CD4-positive, alpha-beta T cell treated with Interleukin-6 at 100 ng/mL for 8 hours (primary cell): ENCODE data around the gene CLRN1.

Experiments
- DNase-seq: peaks from one replicate; pipeline ENCODE4 v3.0.0-alpha.2; 2020; ENCODE audit warnings: mixed read lengths, low spot score

CLRN1 gene

DNA sequence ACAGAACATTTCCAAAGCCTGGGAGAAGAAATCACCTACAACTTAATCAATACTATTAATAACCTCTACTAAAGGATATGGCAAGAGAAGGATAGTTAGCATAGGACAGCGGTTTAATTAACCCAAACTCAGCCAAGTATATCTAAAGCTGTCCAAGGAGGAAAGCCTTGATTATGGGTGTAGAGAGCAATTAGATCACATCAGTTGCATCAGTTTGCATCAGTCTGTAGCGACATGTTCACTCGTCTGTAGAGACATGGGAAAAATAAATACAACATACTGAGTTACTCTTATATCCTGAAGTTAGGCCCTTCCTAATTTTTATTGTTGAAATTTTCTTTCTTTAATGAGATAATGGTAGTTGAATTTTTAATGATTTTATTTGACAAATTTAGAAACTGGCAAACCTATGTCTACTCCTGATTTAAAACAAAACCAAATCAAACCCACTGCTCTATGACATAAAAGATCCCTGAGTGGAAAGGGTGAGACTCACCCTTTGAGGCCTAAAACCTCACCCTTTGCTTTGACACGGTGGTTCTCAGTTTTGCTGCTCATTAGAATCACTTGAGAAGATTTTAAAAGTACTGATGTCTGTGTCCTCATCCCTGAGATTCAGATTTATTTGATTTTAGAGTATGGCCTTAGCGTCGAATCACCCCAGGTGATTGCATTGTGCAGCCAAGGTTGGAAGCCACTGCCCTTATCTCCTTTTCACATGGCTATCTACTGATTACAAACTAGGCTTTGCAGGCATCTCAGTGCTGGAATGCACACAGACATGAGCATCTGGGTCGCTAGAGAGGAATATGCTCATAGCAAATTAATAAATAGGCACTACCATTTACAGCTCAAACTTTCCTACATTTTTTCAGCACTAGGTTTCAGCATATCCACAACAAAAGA lies 2.8 kb upstream of the CLRN1 start:
- no peak for DNase-seq

DNA sequence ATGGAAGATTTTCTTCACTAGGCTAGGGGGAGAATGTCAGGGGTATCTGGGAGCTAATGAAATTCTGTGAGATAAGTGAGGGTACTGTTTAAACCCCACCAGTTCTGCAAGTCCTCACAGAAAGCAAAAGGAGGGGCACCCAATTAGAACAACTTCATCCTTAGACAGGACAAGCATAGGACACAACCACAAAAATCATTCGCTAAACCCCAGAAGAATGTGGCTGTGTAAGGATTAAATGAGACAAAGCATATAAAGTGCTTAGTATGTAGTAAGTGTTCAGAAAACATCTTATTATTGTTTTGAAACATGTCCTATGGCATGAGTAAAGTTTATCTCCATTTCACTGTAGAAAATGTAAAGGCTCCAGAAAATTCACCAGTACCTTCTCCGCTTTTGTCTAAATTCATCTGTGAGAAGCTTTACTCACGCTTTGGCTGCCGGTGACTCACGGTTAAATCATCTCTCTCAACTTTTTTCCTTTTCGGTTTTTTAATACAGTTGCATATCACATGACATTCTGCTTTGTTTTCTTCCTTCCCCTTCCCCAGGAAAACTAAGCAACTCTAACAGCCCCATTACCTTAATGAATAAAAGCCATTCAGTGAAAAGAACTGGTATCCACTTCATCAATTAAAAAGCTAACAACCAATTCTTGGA lies 1.7 kb downstream of the CLRN1 start:
- DNase-seq: no peak

GRCh38 chr3:150968341-150969035 lies 4.0 kb downstream of the CLRN1 start:
- no peak for DNase-seq

- no peak for DNase-seq
These were observed 7.1 kb downstream of the CLRN1 start for GRCh38 chr3:150965436-150965835.

DNA sequence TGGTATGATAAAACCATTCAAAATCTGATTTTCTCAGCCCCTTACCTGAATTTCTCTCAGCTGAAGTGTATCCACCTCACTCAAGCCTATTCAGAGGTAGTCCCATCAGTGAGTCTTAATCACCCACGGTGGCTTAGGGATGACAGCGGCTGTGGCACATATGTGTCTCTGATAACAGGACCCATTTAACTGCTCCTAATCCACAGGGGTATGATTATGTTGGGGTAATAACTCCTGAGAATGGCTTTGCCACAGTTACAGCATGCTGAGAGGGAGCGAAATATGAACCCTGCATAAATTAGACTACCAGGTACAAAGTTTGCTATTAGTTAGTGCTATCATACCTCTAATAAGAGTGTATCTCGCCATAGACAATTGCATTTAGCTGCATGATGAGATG lies 10.6 kb downstream of the CLRN1 start:
- no peak for DNase-seq

DNA sequence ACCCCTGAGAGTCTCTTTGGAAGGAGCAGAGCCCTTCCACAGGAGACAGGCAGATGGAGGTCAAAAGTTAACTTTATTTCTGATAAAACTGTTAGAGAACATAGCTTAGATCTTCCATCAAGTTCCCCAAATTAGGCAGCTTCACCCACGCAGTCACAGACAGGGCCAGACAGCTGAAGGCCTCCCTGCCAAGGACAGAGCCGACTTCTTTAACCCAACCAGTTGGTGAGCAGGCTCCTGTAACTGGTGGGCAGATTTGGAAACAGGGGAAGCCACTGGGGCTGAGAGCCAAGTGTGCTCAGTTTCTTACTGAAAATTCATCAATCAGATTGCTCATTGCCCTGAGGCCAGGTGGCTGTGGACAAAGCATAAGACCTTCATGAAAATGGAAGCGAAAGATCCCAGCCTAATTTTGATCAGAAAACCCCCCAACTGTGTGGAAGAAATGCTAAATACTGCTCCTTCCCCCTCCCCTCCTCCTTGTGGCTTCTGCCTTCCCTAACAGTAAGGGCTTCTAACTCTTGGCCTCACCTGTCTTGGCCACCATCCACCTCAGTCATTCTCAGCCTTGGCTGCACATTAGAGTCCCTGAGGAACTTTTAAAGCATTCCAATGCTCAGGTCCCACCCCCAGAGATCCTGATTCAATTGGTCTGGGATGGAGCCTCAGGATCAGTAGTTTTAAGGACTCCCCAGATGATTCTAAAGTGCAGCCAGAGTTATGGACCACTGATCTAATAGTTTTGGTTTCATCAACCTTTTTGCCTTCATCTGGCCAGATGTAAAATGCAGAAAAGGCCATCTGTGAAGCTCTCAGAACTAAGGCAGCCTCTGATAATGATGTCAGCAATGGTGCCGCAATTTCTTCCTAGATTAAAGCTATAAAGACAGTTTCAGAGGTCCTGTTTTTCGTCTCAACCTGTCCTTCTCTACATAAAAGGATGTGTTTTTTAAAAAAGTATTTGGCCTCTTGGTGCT lies 11.5 kb downstream of the CLRN1 start:
- DNase-seq: no peak

- DNase-seq: no peak
These were observed 13.8 kb downstream of the CLRN1 start for GRCh38 chr3:150958683-150959082.

DNA sequence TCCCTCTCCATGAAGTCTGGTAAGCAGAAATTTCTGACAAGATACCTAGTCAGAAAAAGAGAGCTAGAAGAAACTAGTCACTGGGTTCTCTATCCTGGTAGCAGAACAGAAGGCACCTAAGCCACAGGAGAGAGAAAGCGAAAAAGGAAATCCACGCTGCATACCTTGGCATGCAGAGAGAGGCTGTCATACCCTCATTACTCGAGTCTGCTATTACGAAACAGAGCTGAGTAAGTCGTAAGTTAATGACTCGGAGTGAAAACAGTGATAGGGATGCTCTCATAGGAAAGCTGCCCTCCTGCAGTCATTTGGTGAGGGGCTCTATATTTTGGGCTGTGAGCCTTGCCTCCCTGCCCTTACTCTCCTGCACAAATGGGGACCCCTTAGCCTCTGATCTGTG lies 16.2 kb downstream of the CLRN1 start:
- no peak for DNase-seq

DNA sequence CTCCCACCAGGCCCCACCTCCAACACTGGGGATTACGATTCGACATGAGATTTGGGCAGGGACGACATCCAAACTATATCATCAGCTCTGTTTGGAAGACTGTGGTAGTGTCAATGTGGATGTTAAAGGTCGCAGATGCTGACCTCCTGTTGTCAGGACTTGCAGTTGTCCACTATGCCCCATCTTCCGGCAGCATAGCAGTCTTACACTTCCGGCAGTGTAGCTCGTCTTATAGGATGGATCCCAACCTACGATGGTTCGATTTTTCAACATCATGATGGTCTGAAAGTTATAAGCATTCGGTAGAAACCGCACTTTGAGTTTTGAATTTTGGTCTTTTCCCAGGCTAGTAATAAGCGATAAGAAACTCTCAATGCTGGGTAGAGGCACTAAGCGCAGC lies 20.6 kb downstream of the CLRN1 start:
- no peak for DNase-seq

DNA sequence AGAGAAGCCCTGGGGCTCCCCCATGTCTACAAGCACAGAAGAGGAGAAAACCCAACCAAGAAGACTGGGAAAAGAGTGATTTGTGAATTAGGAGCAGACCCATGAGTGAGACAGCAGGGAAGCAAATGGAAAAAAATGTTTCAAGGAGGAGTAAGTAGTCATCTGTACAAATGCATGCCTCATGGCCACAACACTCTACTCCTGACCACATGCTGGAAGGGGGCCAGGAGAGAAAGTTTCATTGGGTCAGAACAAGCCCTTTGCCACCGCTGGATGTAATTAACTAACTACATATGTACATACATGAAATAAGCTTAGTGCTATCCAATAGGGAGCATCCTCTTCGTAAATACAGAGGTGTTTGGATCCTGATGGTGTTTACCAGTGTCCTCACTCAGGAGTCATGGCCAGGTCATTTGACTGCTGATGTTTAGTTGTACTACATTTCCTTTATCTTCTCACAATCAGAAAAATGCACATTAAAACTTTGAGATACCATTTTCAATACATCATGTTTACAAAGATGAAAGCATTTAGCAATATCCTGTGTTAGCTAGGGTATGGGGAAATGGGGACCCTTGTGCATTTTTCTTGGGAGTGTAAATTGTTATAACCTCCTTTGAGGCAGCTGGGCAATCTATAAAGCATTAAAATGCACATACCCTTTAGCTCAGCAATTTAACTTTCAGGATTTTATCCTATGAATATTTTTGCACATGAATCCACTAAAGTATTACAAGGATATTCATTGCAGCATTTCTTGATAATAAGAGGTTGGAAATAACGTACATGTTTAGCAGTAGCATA lies 27.1 kb downstream of the CLRN1 start:
- no peak for DNase-seq

DNA sequence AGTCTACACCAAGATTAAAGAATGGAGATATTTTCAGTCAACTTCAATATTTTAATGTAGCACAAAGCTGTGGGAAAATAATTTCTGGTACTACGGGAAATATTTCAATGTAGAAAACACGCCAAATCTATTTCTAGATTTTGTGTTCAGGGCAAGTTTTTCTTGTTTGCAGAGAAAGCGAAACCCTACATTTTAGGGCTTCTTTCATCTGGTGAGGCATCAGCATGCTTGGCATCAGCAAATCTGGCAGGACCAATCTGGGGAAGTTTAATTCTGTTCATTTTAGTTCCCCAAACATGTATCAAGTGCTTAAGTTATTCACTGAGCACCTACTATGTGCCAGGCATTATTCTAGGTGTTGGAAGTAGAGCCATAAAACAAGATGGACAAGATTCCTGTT lies 30.3 kb downstream of the CLRN1 start:
- DNase-seq: no peak

- no peak for DNase-seq
These were observed 35.8 kb downstream of the CLRN1 start for GRCh38 chr3:150936693-150937092.

DNA sequence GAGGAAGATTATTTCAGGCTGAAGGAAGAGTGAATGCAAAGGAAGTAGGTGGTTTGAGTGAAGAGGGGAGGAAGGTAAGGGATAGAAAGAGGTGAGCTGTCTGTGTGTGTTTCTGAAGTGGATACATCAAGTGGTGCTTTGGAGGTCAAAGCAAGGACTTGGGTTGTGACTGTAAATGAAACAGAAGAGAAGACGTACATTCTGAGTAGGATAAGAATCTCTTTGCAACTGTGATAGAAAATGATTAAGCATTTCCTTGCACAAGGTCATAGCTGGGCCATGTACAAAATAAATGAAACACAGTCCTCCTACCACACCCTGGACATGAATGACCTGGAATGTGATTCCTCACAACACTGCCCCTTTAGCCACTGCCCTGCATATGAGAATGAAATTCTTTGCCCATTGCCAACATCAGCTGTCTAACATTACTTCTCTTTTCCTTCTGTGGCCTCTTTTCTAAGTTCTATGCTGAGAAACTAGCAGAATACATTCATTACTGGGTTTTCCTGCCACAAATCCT lies 39.0 kb downstream of the CLRN1 start:
- no peak for DNase-seq

DNA sequence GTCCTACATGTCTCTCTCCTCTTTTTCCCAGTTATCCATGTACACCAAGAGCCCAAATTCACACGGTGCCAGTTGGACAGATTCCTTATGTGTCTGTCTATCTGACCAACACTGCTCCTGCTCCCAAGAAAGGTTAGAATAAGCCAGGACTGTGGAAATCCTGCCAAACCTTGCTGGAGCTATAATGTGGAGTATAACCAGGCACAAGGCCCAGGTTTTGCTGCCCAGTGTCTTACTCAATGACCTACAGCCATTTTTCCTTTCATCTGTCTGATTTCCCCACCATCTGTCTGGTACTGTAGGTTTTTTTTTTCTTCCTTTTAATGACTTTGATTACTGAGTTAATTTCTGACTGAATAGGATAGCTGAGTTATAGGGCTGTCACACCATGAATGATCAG lies 40.8 kb downstream of the CLRN1 start:
- DNase-seq: no peak

DNA sequence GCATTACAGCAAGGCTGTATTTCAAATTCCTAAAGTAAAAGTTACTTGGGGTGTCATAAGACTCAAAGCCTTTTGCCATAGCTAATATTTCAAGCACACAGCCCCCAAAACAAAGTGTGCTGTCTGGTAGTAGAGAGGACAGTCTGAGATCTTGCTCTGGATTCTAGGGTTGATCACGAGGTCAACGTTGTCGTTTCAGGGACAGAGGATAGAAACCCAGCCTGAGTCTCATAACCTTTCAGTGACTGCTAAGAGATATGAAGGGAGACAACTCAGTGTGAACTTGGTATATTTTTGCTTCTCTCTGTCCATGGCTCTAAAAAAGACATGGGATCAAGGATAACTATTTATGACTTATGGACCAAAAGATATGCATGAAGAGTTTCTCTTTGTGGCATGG lies 41.7 kb downstream of the CLRN1 start:
- no peak for DNase-seq

DNA sequence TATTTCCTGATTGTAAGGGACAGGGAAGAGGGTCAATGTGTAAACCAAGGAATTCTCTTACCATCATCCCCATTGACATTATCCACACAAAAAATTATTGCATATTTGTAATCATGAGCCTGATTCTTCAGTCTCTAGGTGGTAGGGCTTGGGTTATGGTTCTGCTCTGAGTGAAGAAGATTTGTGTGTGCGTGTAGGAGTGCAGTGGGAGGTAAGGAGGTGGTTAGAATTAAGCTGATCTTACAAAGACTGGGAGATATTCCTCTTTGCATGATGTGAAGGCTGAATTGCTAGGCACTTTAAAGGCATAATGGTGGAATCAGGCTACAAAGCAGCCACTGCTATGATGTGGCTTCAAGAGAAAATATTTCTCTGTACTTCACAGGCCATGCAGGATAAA lies 44.3 kb downstream of the CLRN1 start:
- no peak for DNase-seq

DNA sequence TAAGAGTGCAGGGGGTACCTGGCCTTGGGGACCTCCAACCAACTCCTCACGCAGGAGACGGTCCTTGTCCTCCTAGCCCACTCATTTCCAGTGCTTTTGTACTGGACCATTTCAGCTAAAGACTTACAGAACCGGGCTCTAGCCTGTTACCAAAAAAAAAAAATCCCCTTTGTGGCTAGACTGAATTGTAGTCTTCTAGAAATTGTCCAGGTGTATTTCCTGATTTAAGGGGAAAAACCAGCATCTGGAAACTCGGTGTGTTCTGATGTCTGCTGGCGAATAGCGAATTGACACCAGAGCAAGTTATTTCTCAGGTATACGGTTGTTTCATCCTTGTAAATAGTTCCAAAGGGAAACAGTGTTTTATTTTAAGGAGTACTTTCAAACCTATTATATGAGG lies 46.2 kb downstream of the CLRN1 start:
- no peak for DNase-seq

GRCh38 chr3:150925751-150926201 lies 46.8 kb downstream of the CLRN1 start:
- peak; percentile 21 for DNase-seq

GRCh38 chr3:150922611-150923010 lies 49.9 kb downstream of the CLRN1 start:
- no peak for DNase-seq

GRCh38 chr3:150921209-150921608 lies 51.3 kb downstream of the CLRN1 start:
- DNase-seq: no peak

DNA sequence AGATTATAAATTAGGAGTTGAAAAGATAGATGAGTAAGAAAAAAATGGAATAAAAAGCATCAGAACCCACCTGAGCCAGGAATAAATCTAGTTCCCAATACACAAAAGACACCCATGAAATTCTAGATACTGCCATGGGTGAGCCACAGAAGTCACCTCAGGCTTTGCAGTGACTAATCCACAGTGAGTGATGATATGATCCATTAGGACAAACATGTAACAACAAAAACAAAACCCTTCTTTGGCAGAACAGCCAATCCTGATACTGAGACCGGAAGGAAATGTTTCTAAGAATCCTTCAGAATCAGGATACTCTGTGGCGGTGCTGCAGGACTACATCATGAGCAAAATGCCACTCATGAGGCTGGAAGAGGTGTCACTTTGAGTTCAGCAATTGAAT lies 52.3 kb downstream of the CLRN1 start:
- DNase-seq: no peak
